22Rv1 (cell line): Measurements from ENCODE around the gene PRSS36.

Source experiments
- CTCF ChIP-seq: fragments of 450-650 bp; IDR thresholded peaks from 2 replicates; pipeline ENCODE4 v1.5.1; 2017; ENCODE audit warnings: mild to moderate bottlenecking
- ZFX ChIP-seq: fragments of 450-650 bp; IDR thresholded peaks from 2 replicates; pipeline ENCODE4 v1.6.1; 2017; ENCODE audit warnings: antibody characterized with exemption, borderline replicate concordance

- TF ChIP-seq CTCF (no peak), ZFX (no peak)
These were observed 11.0 kb downstream of the PRSS36 start for GRCh38 chr16:31138621-31139578.
